Liver (tissue), 3 donors: ENCODE results near the gene ZNF398.

Experiments
- ATF3 ChIP-seq: IDR thresholded peaks from 2 replicates; pipeline ENCODE4 v1.6.1; 2016; ENCODE audit warnings: antibody characterized with exemption
- CTCF ChIP-seq: fragments of 150-350 bp; IDR thresholded peaks from 2 replicates; pipeline ENCODE4 v1.5.1; 2017; ENCODE audit warnings: improper control_type of control experiment, low read depth, low read length; ENCODE audit not compliant: missing input control
- EGR1 ChIP-seq, 2 donors: IDR thresholded peaks; 2 replicates each; pipeline ENCODE4 v1.6.1; 2016 to 2018; ENCODE audit warnings: antibody characterized with exemption in 2 of 2, low read depth in 2 of 2
- FOXA1 ChIP-seq: IDR thresholded peaks from 2 replicates; pipeline ENCODE4 v1.6.1; 2016; ENCODE audit warnings: antibody characterized with exemption
- FOXA2 ChIP-seq: IDR thresholded peaks from 2 replicates; pipeline ENCODE4 v1.6.1; 2016; ENCODE audit warnings: antibody characterized with exemption
- JUND ChIP-seq, 2 donors: IDR thresholded peaks; 2 replicates each; pipeline ENCODE4 v1.6.1; 2016; ENCODE audit warnings: antibody characterized with exemption in 2 of 2
- MAX ChIP-seq: IDR thresholded peaks from 2 replicates; pipeline ENCODE4 v1.6.1; 2016; ENCODE audit warnings: antibody characterized with exemption
- NR2F2 ChIP-seq: IDR thresholded peaks from 2 replicates; pipeline ENCODE4 v1.6.1; 2016; ENCODE audit warnings: antibody characterized with exemption
- RAD21 ChIP-seq, 2 donors: IDR thresholded peaks; 2 replicates each; pipeline ENCODE4 v1.6.1; 2016; ENCODE audit warnings: antibody characterized with exemption in 2 of 2, mild to moderate bottlenecking in 2 of 2
- REST ChIP-seq: IDR thresholded peaks from 2 replicates; pipeline ENCODE4 v1.6.1; 2016; ENCODE audit warnings: antibody characterized with exemption, mild to moderate bottlenecking
- RXRA ChIP-seq, 2 donors: IDR thresholded peaks; 2 replicates each; pipeline ENCODE4 v1.6.1; 2017 to 2018; ENCODE audit warnings: antibody characterized with exemption in 2 of 2, mild to moderate bottlenecking in 1 of 2
- SP1 ChIP-seq: IDR thresholded peaks from 2 replicates; pipeline ENCODE4 v1.6.1; 2018; ENCODE audit warnings: antibody characterized with exemption, mild to moderate bottlenecking
- TAF1 ChIP-seq: conservative IDR thresholded peaks from 2 replicates; pipeline ENCODE4 v1.6.1; 2016; ENCODE audit warnings: antibody characterized with exemption, mild to moderate bottlenecking
- donor health status: healthy.
- donor health status: healthy.

- TF ChIP-seq CTCF: no peak
- TF ChIP-seq RXRA (IDR thresholded peaks at IDR 0.05): no peak
- TF ChIP-seq RAD21 (IDR thresholded peaks at IDR 0.05): no peak
- TF ChIP-seq MAX: no peak
- no peak for TF ChIP-seq FOXA1
- no peak for TF ChIP-seq FOXA2
- no peak for TF ChIP-seq JUND (IDR thresholded peaks at IDR 0.05)
- TF ChIP-seq NR2F2: no peak
- TF ChIP-seq TAF1: no peak
- no peak for TF ChIP-seq EGR1 (IDR thresholded peaks at IDR 0.05; ENCODE audit: low read depth in 2 of 2)
- no peak for TF ChIP-seq ATF3
- no peak for TF ChIP-seq REST
- TF ChIP-seq SP1: no peak
These were observed 18.9 kb downstream of the ZNF398 start for GRCh38 chr7:149166142-149166541.
